ENCODE results near the gene MRPS12. TPM values are rescaled to one million over a fixed set of nuclear protein-coding genes. Genes with fewer than 3 reads are reported as not detected.
"Not testable (repeated sequence)": the region's sequence is repeated elsewhere in the genome, so short reads cannot be mapped to it uniquely, and the experiment has no call there.

Gene MRPS12
- total and polyA plus RNA-seq, 2 of the 13 experiments (the other 11 are each of a cell fraction or from before 2014, with no cell fraction given) = 27.5 to 54.8 TPM

DNA sequence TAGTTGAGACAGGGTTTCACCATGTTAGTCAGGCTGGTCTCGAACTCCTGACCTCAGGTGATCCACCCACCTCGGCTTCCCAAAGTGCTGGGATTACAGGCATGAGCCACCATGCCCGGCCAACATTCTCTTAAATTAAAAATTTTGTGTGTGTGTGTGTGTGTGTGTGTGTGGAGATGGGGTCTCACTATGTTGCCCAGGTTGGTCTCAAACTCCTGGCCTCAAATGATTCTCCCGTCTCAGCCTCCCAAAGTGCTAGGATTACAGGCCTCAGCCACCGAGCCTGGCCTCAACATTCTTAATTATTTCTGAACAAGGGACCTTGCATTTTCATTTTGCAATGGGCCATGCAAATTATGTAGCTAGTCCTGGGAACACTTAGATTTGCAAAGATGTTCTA is 35.4 kb downstream of the MRPS12 start:
- intact Hi-C loops (cut with micrococcal nuclease; ENCODE audit: unreplicated experiment) = loop anchor here (10.0 kb wide), 1 partner anchor 219 kb away; no protein-coding TSS in a partner anchor
- CTCF ChIA-PET (ENCODE audit: low intra/inter-chr PET ratio, low total read pairs) = not testable (repeated sequence)

DNA sequence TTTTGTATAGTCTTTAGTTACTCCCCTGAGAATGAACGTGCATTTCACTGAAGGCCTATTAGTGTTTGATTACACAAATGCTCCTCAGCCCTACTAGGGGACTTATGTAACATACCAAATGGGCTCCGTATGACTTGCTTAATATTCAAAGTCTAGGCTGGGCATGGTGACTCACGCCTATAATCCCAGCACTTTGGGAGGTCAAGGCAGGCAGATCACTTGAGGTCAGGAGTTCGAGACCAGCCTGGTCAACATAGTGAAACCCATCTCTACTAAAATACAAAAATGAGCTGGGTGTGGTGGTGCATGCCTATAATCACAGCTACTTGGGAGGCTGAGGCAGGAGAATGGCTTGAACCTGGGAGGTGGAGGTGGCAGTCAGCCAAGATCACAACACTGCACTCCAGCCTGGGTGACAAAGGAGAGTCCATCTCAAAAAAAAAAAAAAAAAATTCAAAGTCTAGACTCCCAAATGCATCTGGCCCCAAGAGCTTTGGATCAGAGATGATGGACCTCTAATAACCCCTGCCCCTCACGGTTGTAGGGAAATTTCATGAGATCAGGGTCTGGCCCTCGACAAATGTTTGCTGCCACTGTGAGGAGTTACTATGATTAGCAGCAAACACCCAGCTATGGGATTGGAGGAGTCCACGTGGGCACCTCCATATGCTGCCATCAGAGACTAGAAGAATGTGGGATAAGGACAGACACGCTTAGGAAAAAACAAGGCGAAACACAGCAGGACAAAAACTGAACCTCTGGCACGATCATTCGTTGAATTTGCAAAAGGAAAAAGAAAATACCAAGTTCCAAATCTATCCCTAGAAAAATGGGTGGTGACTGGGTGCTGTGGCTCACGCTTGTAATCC is 40.2 kb downstream of the MRPS12 start:
- H3K27ac ChIP-seq (ENCODE audit: extremely low read length, insufficient read depth, low read length) = no peak overlapping the region
- no TSS peak for BruUV-seq (replicated peaks)
- ChIA-PET CTCF (ENCODE audit: low intra/inter-chr PET ratio, low total read pairs) (no interaction called here), POLR2A (interaction anchor here (1.4 kb wide), 1 partner anchor 9 kb away, joined by 5 read pairs; no protein-coding TSS in a partner anchor)
- DNase-seq (ENCODE audit: low spot score) = no peak
- intact Hi-C loops (cut with micrococcal nuclease; ENCODE audit: unreplicated experiment) = no loop called here
- no peak overlapping the region for H2AFZ ChIP-seq (ENCODE audit: low read length)
- H3K9me3 ChIP-seq (ENCODE audit: low read length) = no peaks in the 10 kb centered on the region
- TF ChIP-seq FOSL2 (CRISPR knock-in tag; IDR thresholded peaks at IDR 0.05) (peak; percentile 48; the same call in 1 of the 2 replicates), CEBPG (CRISPR knock-in tag; IDR thresholded peaks at IDR 0.05) (0 out of 2 replicates have a peak, but pooled peaks have one; percentile 4), NFKBIZ (CRISPR knock-in tag; IDR thresholded peaks at IDR 0.05) (no peak), POLR2AphosphoS5 (IDR thresholded peaks at IDR 0.05; ENCODE audit: low read depth, low read length) (peak; percentile 10; the same call in 1 of the 2 replicates), RARA (CRISPR knock-in tag; IDR thresholded peaks at IDR 0.05) (0 out of 2 replicates have a peak, but pooled peaks have one; percentile 12), ZNF331 (CRISPR knock-in tag; IDR thresholded peaks at IDR 0.05) (no peak)
- TF ChIP-seq, protein P1, sequence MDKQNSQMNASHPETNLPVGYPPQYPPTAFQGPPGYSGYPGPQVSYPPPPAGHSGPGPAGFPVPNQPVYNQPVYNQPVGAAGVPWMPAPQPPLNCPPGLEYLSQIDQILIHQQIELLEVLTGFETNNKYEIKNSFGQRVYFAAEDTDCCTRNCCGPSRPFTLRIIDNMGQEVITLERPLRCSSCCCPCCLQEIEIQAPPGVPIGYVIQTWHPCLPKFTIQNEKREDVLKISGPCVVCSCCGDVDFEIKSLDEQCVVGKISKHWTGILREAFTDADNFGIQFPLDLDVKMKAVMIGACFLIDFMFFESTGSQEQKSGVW (CRISPR knock-in tag; IDR thresholded peaks at IDR 0.05; ENCODE audit: borderline replicate concordance) = no peak
- 0 out of 2 replicates have a peak overlapping the region, but pooled peaks have one; percentile 11 for H3K4me2 ChIP-seq (ENCODE audit: low read depth, low read length)
- no peak for ATAC-seq
- no peak overlapping the region for H3K4me3 ChIP-seq (replicated peaks in 1 of 3; ENCODE audit: insufficient read depth in 1 of 3, low read depth in 2 of 3, low read length in 3 of 3)
- 90% methylated on average over 11 of the region's 12 CpGs for WGBS (ENCODE audit: low lambda C conversion rate)
- H3K79me2 ChIP-seq (ENCODE audit: insufficient read depth, low read length) = peaks cover 70% of the 10 kb centered on the region
- in situ Hi-C loops (cut with HindIII; ENCODE audit: extremely low pct_ligation_motif_present, low pct_unique_long_range_greater_than_20kb) = no loop called here
- peaks cover 11% of the 10 kb centered on the region; the same call in 1 of the 2 replicates for H4K20me1 ChIP-seq (ENCODE audit: insufficient read depth, low read length)
- H3K36me3 ChIP-seq (replicated peaks in 1 of 2; ENCODE audit: control insufficient read depth in 1 of 2, insufficient read depth in 2 of 2, low read length in 2 of 2) = peaks cover 2 to 19% of the 10 kb centered on the region in 2 experiments; a peak in 3 of 5 replicates
- no peaks in the 10 kb centered on the region for H3K27me3 ChIP-seq (ENCODE audit: control insufficient read depth in 1 of 2, insufficient read depth in 2 of 2, low read length in 2 of 2)
- H3K4me1 ChIP-seq (ENCODE audit: insufficient read depth, low read length) = peaks cover 43% of the 10 kb centered on the region
- no peak for FAIRE-seq
- H3K9ac ChIP-seq (ENCODE audit: insufficient read depth, low read depth, low read length) = no peak overlapping the region

More for the DNA sequence above, 35.4 kb downstream of the MRPS12 start:
- in situ Hi-C loops (cut with HindIII; ENCODE audit: extremely low pct_ligation_motif_present, low pct_unique_long_range_greater_than_20kb); ATAC-seq; H3K9ac ChIP-seq (ENCODE audit: insufficient read depth, low read depth, low read length); H3K27ac ChIP-seq (ENCODE audit: extremely low read length, insufficient read depth, low read length); FAIRE-seq; H2AFZ ChIP-seq (ENCODE audit: low read length); DNase-seq (ENCODE audit: low spot score); H4K20me1 ChIP-seq (ENCODE audit: insufficient read depth, low read length); H3K4me3 ChIP-seq (replicated peaks in 1 of 3; ENCODE audit: insufficient read depth in 1 of 3, low read depth in 2 of 3, low read length in 3 of 3); BruUV-seq (replicated peaks); H3K9me3 ChIP-seq (ENCODE audit: low read length); H3K27me3 ChIP-seq (ENCODE audit: control insufficient read depth in 1 of 2, insufficient read depth in 2 of 2, low read length in 2 of 2); H3K4me2 ChIP-seq (ENCODE audit: low read depth, low read length): not testable (repeated sequence)
- H3K4me1 ChIP-seq (ENCODE audit: insufficient read depth, low read length) = peaks cover 46% of the 10 kb centered on the region
- peak; percentile 75 for TF ChIP-seq ZNF121 (CRISPR knock-in tag; IDR thresholded peaks at IDR 0.05)
- 97% methylated on average over 5 of the region's 5 CpGs for WGBS (ENCODE audit: low lambda C conversion rate)
- POLR2A ChIA-PET = interaction anchor here (2.8 kb wide), 1 partner anchor 10 kb away, joined by 9 read pairs; the partner anchor contains the start of gene FBXO17
- H3K36me3 ChIP-seq (replicated peaks in 1 of 2; ENCODE audit: control insufficient read depth in 1 of 2, insufficient read depth in 2 of 2, low read length in 2 of 2) = peaks cover 3 to 27% of the 10 kb centered on the region in 2 experiments; a peak in 4 of 5 replicates
- peaks cover 32% of the 10 kb centered on the region for H3K79me2 ChIP-seq (ENCODE audit: insufficient read depth, low read length)
